Testis (tissue), 3 donors: ENCODE measurements around the gene KCNAB2. TPM values are rescaled to one million over a fixed set of nuclear protein-coding genes. Genes with fewer than 3 reads are reported as not detected.

ENCODE experiments used
- DNase-seq: peaks from one replicate; pipeline ENCODE4 v3.0.0-alpha.2; 2019
- H3K27ac ChIP-seq, 2 donors: fragments of 200-600 bp; sonication (generic); one replicate each; pipeline ENCODE4 v1.5.1; 2019
- H3K27me3 ChIP-seq: fragments of 200-600 bp; sonication (generic); one replicate; pipeline ENCODE4 v1.5.1; 2019
- H3K36me3 ChIP-seq: fragments of 200-600 bp; sonication (generic); one replicate; pipeline ENCODE4 v1.5.1; 2017; ENCODE audit warnings: low read depth; ENCODE audit errors: missing control alignments
- H3K4me1 ChIP-seq: fragments of 200-600 bp; sonication (generic); one replicate; pipeline ENCODE4 v1.5.1; 2019
- H3K4me3 ChIP-seq, 2 donors: fragments of 200-600 bp; sonication (generic); one replicate each; pipeline ENCODE4 v1.5.1; 2017 to 2019
- H3K9me3 ChIP-seq: fragments of 200-600 bp; sonication (generic); one replicate; pipeline ENCODE4 v1.5.1; 2017
- POLR2A ChIP-seq: fragments of 450-650 bp; IDR thresholded peaks from one replicate; pipeline ENCODE4 v1.6.1; 2017; ENCODE audit warnings: antibody characterized with exemption, mild to moderate bottlenecking, moderate library complexity
- WGBS, 2 donors: methylation state at CpG; one replicate each; pipeline ENCODE4 v1.1.5; 2018; 5-methylcytosine and 5-hydroxymethylcytosine counted together
- intact Hi-C: fragments of 100-400 bp; cut with DNase I; formaldehyde crosslinking; loops from one replicate; pipeline ENCODE4 v1.15.1; 2023; ENCODE audit warnings: low total_unique reads
- polyA plus RNA-seq: library from polyadenylated mRNA; stranded (reverse); fragments of 350-450 nt; fragmentation: Illumina TruSeq; extraction: RNeasy Lipid Tissue Mini Kit (QIAGEN cat#74804); gene quantifications from one replicate; pipeline ENCODE4 v1.2.3, GENCODE V29; 2014; ENCODE audit warnings: low read depth, low replicate concordance; ENCODE audit not compliant: insufficient read depth
- total RNA-seq, 2 donors: library from RNA; depleted of rRNA; stranded (reverse); fragments of >200 nt; gene quantifications; one replicate each; pipeline ENCODE4 v1.2.3, GENCODE V29; 2016
- TF ChIP-seq, protein P1 (sequence below), 3 experiments: fragments of 450-650 bp in 2 of 3; fragments of 200-600 bp in 1 of 3; sonication (generic) in 1 of 3; IDR thresholded peaks; one replicate each; pipeline ENCODE4 v1.5.1; 2016 to 2019; ENCODE audit warnings: antibody characterized with exemption in 3 of 3, mild to moderate bottlenecking in 2 of 3, moderate library complexity in 1 of 3

KCNAB2 gene
- total and polyA plus RNA-seq, 3 donors from 2014 or later: 9.0 to 9.8 (median 9.3) TPM

DNA sequence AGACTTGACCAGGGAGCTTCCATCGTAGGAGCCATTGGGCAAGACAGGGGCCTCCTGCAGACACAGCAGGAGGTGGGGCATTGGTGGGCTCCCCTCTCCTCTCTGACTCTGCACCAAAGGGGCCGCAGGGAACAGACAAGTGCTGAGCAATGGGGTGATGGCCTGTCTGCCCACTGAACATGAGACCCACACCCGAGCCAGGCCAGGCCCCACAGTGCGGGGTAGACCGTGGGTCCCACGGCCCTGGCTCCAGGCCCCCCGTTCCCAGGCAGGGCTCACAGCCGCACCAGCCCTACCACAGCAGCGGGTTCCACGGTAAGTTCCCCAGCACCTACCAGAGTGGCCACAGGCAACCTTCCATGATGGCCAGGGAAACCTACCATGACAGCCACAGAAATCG is 88.5 kb downstream of the KCNAB2 start:
- H3K9me3 ChIP-seq: no peaks in the 10 kb centered on the region
- no peaks in the 10 kb centered on the region for H3K36me3 ChIP-seq
- intact Hi-C loops: no loop called here
- no peak for DNase-seq
- no peak overlapping the region for H3K27ac ChIP-seq
- whole genome bisulfite sequencing, 2 donors: 94 to 95% methylated on average over 9 to 11 of the region's 11 CpGs
- TF ChIP-seq, protein P1, sequence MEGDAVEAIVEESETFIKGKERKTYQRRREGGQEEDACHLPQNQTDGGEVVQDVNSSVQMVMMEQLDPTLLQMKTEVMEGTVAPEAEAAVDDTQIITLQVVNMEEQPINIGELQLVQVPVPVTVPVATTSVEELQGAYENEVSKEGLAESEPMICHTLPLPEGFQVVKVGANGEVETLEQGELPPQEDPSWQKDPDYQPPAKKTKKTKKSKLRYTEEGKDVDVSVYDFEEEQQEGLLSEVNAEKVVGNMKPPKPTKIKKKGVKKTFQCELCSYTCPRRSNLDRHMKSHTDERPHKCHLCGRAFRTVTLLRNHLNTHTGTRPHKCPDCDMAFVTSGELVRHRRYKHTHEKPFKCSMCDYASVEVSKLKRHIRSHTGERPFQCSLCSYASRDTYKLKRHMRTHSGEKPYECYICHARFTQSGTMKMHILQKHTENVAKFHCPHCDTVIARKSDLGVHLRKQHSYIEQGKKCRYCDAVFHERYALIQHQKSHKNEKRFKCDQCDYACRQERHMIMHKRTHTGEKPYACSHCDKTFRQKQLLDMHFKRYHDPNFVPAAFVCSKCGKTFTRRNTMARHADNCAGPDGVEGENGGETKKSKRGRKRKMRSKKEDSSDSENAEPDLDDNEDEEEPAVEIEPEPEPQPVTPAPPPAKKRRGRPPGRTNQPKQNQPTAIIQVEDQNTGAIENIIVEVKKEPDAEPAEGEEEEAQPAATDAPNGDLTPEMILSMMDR (IDR thresholded peaks at IDR 0.05): no peak
- no peak for TF ChIP-seq POLR2A
- no peaks in the 10 kb centered on the region for H3K4me1 ChIP-seq
- H3K4me3 ChIP-seq: no peak overlapping the region
- no peaks in the 10 kb centered on the region for H3K27me3 ChIP-seq

DNA sequence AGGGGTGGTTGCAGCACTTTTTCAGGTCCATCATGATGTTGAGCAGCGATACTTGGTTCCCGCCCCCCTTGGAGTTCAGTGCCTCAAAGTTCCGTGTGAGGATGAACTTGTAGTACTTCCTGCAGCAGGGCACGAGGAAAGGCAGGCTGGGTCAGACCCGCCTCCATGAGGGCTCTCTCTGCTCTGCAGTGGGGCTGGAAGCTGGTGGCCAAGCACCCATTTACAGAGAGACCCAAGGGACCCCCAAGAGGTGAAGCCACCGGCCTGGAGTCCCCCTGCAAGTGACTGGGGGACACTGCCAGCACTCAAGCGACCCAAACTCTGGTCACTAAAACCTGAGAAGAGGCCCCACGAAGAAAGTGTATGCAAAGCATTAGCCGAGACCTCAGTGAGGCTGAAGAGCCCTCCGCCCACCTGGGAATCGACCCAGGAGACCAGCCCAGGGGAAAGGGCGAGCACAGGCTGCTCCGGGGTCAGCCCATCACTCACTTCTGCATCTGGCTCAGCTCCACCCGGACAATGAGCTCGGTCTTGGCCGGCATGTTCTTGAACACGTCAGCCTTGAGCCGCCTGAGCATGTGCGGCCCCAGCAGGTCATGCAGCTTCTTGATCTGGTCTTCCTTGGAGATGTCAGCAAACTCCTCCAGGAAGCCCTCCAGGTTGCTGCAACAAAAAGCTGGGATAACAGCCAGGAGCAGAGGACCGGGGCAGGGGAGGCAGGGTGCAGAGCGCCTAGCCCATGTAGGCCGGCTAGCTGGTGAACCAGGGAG is 89.2 kb downstream of the KCNAB2 start:
- Histone ChIP-seq H3K36me3 (no peaks in the 10 kb centered on the region), H3K4me3 (no peak overlapping the region), H3K4me1 (no peaks in the 10 kb centered on the region), H3K9me3 (no peaks in the 10 kb centered on the region), H3K27ac (no peak overlapping the region), H3K27me3 (no peaks in the 10 kb centered on the region)
- no peak for TF ChIP-seq POLR2A
- TF ChIP-seq, protein P1 (IDR thresholded peaks at IDR 0.05): no peak
- intact Hi-C loops: no loop called here
- DNase-seq: no peak
- WGBS, 2 donors: 66 to 68% methylated on average over 15 to 22 of the region's 22 CpGs

DNA sequence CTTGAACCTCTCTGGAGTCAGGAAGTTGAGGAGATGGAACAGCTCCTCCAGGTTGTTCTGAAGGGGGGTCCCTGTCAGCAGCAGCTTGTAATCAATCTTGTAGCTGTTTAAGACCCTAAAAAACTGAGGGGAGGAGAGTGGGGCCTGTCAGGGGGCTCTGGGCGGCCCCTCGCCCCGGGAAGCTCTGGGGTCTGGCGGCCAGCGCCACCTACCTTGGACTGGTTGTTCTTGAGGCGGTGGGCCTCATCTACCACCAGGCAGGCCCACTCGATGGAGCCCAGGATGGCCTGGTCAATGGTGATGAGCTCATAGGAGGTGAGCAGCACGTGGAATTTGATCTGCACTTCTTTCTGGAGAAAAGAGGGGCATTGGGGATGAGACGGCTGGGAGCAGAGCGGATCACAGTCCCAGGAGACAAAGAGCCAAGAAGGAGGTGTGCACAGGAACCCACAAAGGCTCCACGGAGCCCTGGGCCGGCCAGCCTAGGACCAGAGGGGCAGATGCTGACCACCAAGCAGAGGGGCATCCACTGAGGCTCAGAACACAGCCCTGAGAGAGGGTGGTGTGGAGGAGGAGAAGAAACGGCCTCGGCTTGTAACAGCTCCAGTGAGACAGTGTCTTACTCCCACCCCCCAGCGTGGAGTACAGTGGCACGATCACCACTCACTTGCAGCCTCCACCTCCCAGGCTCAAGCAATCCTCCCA is 91.0 kb downstream of the KCNAB2 start:
- Histone ChIP-seq H3K4me3 (no peak overlapping the region), H3K9me3 (no peaks in the 10 kb centered on the region), H3K27ac (no peak overlapping the region), H3K27me3 (no peaks in the 10 kb centered on the region), H3K4me1 (no peaks in the 10 kb centered on the region), H3K36me3 (no peaks in the 10 kb centered on the region)
- intact Hi-C loops: no loop called here
- TF ChIP-seq, protein P1 (IDR thresholded peaks at IDR 0.05): no peak
- no peak for TF ChIP-seq POLR2A
- DNase-seq: no peak
- 79 to 86% methylated on average over 8 to 16 of the region's 16 CpGs for WGBS, 2 donors

DNA sequence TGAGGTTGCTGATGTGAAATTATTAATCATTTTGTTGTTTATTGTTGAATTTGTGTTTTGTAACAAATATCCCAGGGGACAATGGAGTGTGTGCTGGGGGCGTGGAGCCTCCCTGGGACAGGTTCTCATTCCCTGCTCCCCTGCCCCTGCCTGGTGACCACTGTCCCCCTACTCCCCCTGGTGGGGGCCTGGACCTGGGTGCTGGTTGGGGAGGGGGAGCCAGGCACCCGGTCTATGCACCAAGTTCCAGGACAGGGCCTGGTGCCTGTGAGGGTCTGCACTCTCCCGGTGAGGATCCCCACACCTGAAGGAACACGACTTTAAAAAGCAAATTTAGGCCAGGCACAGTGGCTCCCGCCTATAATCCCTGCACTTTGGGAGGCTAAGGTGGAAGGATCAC is 92.1 kb downstream of the KCNAB2 start:
- no peak overlapping the region for H3K4me3 ChIP-seq
- H3K36me3 ChIP-seq: no peaks in the 10 kb centered on the region
- H3K9me3 ChIP-seq: no peaks in the 10 kb centered on the region
- H3K27me3 ChIP-seq: no peaks in the 10 kb centered on the region
- intact Hi-C loops: no loop called here
- H3K27ac ChIP-seq: no peak overlapping the region
- H3K4me1 ChIP-seq: no peaks in the 10 kb centered on the region
- TF ChIP-seq POLR2A: no peak
- TF ChIP-seq, protein P1 (IDR thresholded peaks at IDR 0.05): no peak
- WGBS, 2 donors: 86% methylated on average over 5 of the region's 5 CpGs
- no peak for DNase-seq
